C4-2B (cell line): Measurements from ENCODE around the gene TRAF3IP1.

Experiments
- ZFX ChIP-seq: fragments of 450-650 bp; IDR thresholded peaks from 2 replicates; pipeline ENCODE4 v1.6.1; 2017
- TF ChIP-seq, protein P1 (sequence below): fragments of 450-650 bp; conservative IDR thresholded peaks from 2 replicates; pipeline ENCODE4 v1.5.1; 2017; ENCODE audit warnings: mild to moderate bottlenecking

DNA sequence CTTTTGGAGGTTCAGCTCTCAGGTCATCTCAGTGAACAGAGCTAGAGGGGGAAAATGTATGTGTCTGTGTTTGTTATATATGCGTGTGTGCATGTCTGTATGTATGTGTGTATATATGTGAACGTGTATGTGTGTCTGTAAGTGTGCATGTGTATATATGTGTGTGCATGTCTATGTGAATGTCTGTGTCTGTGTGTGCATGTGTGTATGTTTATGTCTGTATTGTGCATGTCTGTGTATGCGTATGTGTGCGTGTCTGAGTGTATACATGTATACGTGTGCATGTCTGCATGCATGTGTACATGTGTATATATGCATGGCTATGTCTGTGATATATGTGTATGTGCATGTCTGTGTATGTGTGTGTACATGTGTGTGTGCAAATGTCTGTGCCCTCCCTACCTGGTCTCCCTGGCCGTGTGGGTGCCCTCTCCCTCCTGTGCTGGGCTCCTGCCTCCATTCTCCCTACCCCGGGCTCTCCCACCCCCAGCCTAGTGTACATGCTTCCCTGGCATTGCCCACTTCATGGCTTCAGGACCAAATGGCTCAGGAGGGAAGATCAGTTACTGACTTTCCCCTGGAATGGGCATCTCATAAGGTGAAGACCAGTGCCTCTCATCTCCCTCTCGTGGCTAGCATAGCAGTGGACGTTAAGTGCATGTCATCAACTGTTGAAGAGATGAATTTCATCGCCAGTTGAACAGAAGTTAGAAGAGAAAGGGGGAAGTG lies 49.9 kb downstream of the TRAF3IP1 start:
- TF ChIP-seq, protein P1, sequence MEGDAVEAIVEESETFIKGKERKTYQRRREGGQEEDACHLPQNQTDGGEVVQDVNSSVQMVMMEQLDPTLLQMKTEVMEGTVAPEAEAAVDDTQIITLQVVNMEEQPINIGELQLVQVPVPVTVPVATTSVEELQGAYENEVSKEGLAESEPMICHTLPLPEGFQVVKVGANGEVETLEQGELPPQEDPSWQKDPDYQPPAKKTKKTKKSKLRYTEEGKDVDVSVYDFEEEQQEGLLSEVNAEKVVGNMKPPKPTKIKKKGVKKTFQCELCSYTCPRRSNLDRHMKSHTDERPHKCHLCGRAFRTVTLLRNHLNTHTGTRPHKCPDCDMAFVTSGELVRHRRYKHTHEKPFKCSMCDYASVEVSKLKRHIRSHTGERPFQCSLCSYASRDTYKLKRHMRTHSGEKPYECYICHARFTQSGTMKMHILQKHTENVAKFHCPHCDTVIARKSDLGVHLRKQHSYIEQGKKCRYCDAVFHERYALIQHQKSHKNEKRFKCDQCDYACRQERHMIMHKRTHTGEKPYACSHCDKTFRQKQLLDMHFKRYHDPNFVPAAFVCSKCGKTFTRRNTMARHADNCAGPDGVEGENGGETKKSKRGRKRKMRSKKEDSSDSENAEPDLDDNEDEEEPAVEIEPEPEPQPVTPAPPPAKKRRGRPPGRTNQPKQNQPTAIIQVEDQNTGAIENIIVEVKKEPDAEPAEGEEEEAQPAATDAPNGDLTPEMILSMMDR: no peak
- no peak for TF ChIP-seq ZFX
